ENCODE measurements around the gene ZNF518A.

DNA sequence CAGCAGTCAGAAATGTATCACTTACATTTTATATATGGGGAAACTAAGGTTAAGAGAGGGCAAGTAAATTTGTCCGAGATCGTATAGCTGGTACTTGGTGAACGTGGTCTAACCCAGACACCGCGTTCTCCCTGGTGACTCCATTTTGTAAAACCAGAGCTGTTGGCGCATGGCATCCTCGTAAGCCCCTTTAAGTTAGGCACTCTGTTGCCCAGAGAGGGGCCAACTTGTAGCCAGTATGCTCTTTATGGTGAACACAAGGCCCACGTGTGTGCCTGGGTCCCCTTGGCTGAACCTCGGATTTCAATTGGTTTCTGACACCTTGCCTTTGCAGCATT, 39.7 kb upstream of the ZNF518A start:
- TF ChIP-seq CTCF (conservative IDR thresholded peaks at IDR 0.05; ENCODE audit: low read depth, low read length) = no peak
- no peak for TF ChIP-seq EZH2 (IDR thresholded peaks at IDR 0.05; ENCODE audit: borderline replicate concordance, low read depth, low read length, poor library complexity, severe bottlenecking)
